ENCODE measurements around the gene S100P. TPM values are rescaled to one million over a fixed set of nuclear protein-coding genes. Genes with fewer than 3 reads are reported as not detected.
A peak's percentile ranks its signal among the peaks of the same experiment; 100 is the strongest.

S100P gene
- total and polyA plus RNA-seq, 8 donors: 2.3 to 85.0 (median 4.8) TPM

DNA sequence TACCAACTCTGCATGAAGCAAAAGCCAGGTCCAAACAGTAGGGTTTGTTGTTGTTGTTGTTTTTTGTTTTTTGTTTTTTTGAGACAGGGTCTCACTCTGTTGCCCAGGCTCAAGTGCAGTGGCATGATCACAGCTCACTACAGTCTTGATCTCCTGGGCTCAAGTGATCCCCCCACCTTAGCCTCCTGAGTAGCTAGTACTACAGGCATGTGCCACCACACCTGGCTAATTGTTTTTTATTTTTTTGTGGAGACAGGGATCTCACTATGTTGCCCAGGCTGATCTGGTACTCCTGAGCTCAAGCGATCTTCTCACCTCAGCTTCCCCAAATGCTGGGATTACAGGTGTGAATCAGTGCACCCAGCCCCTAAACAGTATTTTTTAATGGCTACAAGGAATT is 6.2 kb downstream of the S100P start:
- intact Hi-C loops (cut with DNase I): no loop called here
- peaks cover 6 to 32% of the 10 kb centered on the region in 2 donors for H3K4me1 ChIP-seq
- no peak overlapping the region for H3K27ac ChIP-seq
- H3K36me3 ChIP-seq: peaks cover 0 to 9% of the 10 kb centered on the region in 2 donors
- H3K4me3 ChIP-seq: no peak overlapping the region
- DNase-seq (no peak), ATAC-seq (no peak)
- H3K9me3 ChIP-seq: no peaks in the 10 kb centered on the region
- TF ChIP-seq, protein P1, sequence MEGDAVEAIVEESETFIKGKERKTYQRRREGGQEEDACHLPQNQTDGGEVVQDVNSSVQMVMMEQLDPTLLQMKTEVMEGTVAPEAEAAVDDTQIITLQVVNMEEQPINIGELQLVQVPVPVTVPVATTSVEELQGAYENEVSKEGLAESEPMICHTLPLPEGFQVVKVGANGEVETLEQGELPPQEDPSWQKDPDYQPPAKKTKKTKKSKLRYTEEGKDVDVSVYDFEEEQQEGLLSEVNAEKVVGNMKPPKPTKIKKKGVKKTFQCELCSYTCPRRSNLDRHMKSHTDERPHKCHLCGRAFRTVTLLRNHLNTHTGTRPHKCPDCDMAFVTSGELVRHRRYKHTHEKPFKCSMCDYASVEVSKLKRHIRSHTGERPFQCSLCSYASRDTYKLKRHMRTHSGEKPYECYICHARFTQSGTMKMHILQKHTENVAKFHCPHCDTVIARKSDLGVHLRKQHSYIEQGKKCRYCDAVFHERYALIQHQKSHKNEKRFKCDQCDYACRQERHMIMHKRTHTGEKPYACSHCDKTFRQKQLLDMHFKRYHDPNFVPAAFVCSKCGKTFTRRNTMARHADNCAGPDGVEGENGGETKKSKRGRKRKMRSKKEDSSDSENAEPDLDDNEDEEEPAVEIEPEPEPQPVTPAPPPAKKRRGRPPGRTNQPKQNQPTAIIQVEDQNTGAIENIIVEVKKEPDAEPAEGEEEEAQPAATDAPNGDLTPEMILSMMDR (IDR thresholded peaks at IDR 0.05): no peak
- H3K27me3 ChIP-seq: no peaks in the 10 kb centered on the region

DNA sequence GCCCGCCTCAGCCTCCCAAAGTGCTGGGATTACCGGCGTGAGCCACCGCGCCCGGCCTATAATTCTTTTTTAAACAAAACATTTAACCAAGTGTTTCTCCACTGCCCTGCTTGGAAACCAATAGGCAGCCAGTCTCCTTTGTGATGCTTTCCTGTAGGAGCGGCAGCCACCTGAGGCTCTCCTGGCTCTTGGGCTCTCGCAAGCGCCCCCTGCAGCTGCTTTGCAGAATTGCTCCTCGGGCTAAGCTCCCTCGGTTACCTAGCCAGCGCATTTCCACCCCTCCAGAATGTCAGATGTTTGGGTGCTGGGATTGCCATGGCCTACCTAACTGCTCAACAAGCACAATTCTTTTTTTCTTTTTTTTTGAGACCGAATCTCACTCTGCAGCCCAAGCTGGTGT is 7.7 kb downstream of the S100P start:
- Histone ChIP-seq H3K27ac (no peak overlapping the region), H3K4me3 (no peak overlapping the region), H3K9me3 (no peaks in the 10 kb centered on the region), H3K4me1 (peaks cover under 1 to 29% of the 10 kb centered on the region in 2 donors), H3K36me3 (peaks cover 0 to 9% of the 10 kb centered on the region in 2 donors), H3K27me3 (no peaks in the 10 kb centered on the region)
- DNase-seq: no peak
- ATAC-seq: no peak
- intact Hi-C loops (cut with DNase I): no loop called here
- TF ChIP-seq, protein P1 (IDR thresholded peaks at IDR 0.05): peak in 1 of 2 donors; percentile 44

DNA sequence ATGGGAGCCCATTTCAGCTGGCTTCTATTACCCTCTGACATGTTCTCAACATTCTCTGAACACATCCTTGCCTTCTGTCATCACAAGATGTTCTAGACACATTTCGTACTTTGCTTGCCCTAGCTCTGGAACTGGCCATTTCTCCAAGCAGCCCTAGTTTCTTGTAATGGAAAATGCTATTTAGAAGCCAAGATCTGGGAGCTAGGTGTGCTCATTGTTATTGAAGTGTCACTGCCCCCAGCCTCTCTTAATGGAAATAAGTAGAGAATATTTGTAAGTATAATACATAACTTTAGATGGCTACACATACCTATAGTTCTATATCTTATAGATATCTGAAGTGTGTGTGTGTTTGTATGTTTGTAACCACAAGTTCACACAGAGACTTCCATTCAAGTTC is 9.1 kb downstream of the S100P start:
- no peak for DNase-seq
- Histone ChIP-seq H3K27me3 (no peaks in the 10 kb centered on the region), H3K9me3 (no peaks in the 10 kb centered on the region), H3K4me1 (peaks cover 11 to 36% of the 10 kb centered on the region in 2 donors), H3K4me3 (no peak overlapping the region), H3K27ac (no peak overlapping the region), H3K36me3 (peaks cover 0 to 19% of the 10 kb centered on the region in 2 donors)
- no peak for ATAC-seq
- TF ChIP-seq, protein P1 (IDR thresholded peaks at IDR 0.05): no peak
- intact Hi-C loops (cut with DNase I): no loop called here

DNA sequence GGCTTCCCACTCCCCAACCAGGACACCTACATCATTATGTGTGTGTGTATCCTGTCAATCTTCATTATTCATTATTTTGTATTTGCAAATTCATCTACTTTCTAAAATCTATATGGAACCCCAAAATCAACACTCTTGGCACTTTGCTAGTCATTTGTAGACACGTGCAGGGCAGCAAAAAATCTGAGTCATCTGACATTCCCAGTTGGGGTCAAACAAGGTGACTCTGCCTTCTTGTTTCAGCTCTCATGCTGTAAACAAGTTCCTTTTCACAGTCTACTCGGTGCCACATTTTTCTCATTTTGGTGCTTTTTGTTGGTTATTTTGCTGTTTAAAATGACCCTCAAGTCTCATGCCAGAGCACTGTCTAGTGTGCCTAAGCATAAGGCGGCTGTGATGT is 10.1 kb downstream of the S100P start:
- no peak overlapping the region for H3K27ac ChIP-seq
- H3K36me3 ChIP-seq: peaks cover 0 to 19% of the 10 kb centered on the region in 2 donors
- intact Hi-C loops (cut with DNase I): no loop called here
- no peak for ATAC-seq
- no peaks in the 10 kb centered on the region for H3K27me3 ChIP-seq
- no peaks in the 10 kb centered on the region for H3K9me3 ChIP-seq
- H3K4me1 ChIP-seq: peaks cover 20 to 46% of the 10 kb centered on the region in 2 donors
- TF ChIP-seq, protein P1 (IDR thresholded peaks at IDR 0.05): no peak
- DNase-seq: no peak
- H3K4me3 ChIP-seq: no peak overlapping the region

DNA sequence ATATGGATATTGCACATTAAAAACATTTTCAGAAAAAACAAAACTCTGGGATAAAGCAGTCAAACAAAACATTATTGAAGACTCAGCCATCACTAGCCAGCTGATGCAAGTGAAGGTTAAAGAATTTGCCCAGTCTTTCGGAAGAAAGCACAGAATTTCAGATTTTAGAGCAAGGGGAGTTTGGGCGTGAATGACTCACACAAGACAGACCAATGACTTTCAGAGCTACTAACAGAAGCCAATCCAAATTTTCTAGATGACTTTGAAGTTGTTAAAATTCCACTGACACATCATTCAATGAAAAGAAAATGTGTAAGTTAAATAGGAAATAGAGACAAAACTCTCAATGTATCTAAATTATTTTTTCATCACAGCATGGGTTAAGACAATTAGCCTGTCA is 12.0 kb downstream of the S100P start:
- Histone ChIP-seq H3K4me3 (no peak overlapping the region), H3K9me3 (no peaks in the 10 kb centered on the region), H3K36me3 (peaks cover 0 to 19% of the 10 kb centered on the region in 2 donors), H3K27me3 (no peaks in the 10 kb centered on the region), H3K4me1 (peaks cover 26 to 56% of the 10 kb centered on the region in 2 donors), H3K27ac (no peak overlapping the region)
- no peak for DNase-seq
- ATAC-seq: no peak
- TF ChIP-seq, protein P1 (IDR thresholded peaks at IDR 0.05): no peak
- intact Hi-C loops (cut with DNase I): no loop called here

Data from left lung (tissue), 10 donors.